Measurements from ENCODE around the gene ETNK1.
"Not testable (repeated sequence)": the region's sequence is repeated elsewhere in the genome, so short reads cannot be mapped to it uniquely, and the experiment has no call there.

The ETNK1 gene

GRCh38 chr12:22624870-22625761 is at the start of gene ETNK1:
Gene ETNK1 (plus strand): TSS chr12:22625171. CDS start chr12:22625431, 260 bp downstream.
- DNase-seq (ENCODE audit: low read depth in 2 of 2): peak; percentile 73 to 74

- no peak for DNase-seq (ENCODE audit: low read depth in 2 of 2)
Observed at GRCh38 chr12:22576065-22576464, 48.9 kb upstream of the ETNK1 start.

GRCh38 chr12:22576473-22576872 is 48.5 kb upstream of the ETNK1 start:
- DNase-seq (ENCODE audit: low read depth in 2 of 2): no peak

GRCh38 chr12:22577667-22578066 is 47.3 kb upstream of the ETNK1 start:
- no peak for DNase-seq (ENCODE audit: low read depth in 2 of 2)

GRCh38 chr12:22578328-22578727 is 46.6 kb upstream of the ETNK1 start:
- DNase-seq (ENCODE audit: low read depth in 2 of 2): no peak

- no peak for DNase-seq (ENCODE audit: low read depth in 2 of 2)
Observed at GRCh38 chr12:22588817-22589216, 36.2 kb upstream of the ETNK1 start.

GRCh38 chr12:22593864-22594263 is 31.1 kb upstream of the ETNK1 start:
- DNase-seq (ENCODE audit: low read depth in 2 of 2): no peak

- not testable (repeated sequence) for DNase-seq (ENCODE audit: low read depth in 2 of 2)
Observed at GRCh38 chr12:22597539-22597938, 27.4 kb upstream of the ETNK1 start.

GRCh38 chr12:22598141-22598762 is 26.7 kb upstream of the ETNK1 start:
- no peak for DNase-seq (ENCODE audit: low read depth in 2 of 2)

GRCh38 chr12:22598763-22599161 is 26.2 kb upstream of the ETNK1 start:
- no peak for DNase-seq (ENCODE audit: low read depth in 2 of 2)

- DNase-seq (ENCODE audit: low read depth in 2 of 2): no peak
Observed at GRCh38 chr12:22600181-22600580, 24.8 kb upstream of the ETNK1 start.

- DNase-seq (ENCODE audit: low read depth in 2 of 2): no peak
Observed at GRCh38 chr12:22609501-22609900, 15.5 kb upstream of the ETNK1 start.

- DNase-seq (ENCODE audit: low read depth in 2 of 2): no peak
Observed at GRCh38 chr12:22610131-22610530, 14.8 kb upstream of the ETNK1 start.

- DNase-seq (ENCODE audit: low read depth in 2 of 2): not testable (repeated sequence)
Observed at GRCh38 chr12:22612822-22613221, 12.1 kb upstream of the ETNK1 start.

- no peak for DNase-seq (ENCODE audit: low read depth in 2 of 2)
Observed at GRCh38 chr12:22615963-22616501, 8.9 kb upstream of the ETNK1 start.

- no peak for DNase-seq (ENCODE audit: low read depth in 2 of 2)
Observed at GRCh38 chr12:22617630-22618029, 7.3 kb upstream of the ETNK1 start.

- no peak for DNase-seq (ENCODE audit: low read depth in 2 of 2)
Observed at GRCh38 chr12:22624548-22624869, 462 bp upstream of the ETNK1 start.

- DNase-seq (ENCODE audit: low read depth in 2 of 2): peak in 1 of 2 donors; percentile 0
Observed at GRCh38 chr12:22625762-22626294, 857 bp downstream of the ETNK1 start.

GRCh38 chr12:22626406-22626805 is 1.4 kb downstream of the ETNK1 start:
- DNase-seq (ENCODE audit: low read depth in 2 of 2): peak in 1 of 2 donors; percentile 19

GRCh38 chr12:22627371-22627770 is 2.4 kb downstream of the ETNK1 start:
- no peak for DNase-seq (ENCODE audit: low read depth in 2 of 2)

- DNase-seq (ENCODE audit: low read depth in 2 of 2): no peak
Observed at GRCh38 chr12:22628228-22628627, 3.3 kb downstream of the ETNK1 start.

GRCh38 chr12:22631863-22632463 is 7.0 kb downstream of the ETNK1 start:
- no peak for DNase-seq (ENCODE audit: low read depth in 2 of 2)

Measured in activated CD8-positive, alpha-beta memory T cell treated with anti-CD3 and anti-CD28 coated beads for 4 hours (primary cell).